Mucosa of rectum (tissue), 2 donors: ENCODE data around the gene AFF4.
"Not testable (repeated sequence)": the region's sequence is repeated elsewhere in the genome, so short reads cannot be mapped to it uniquely, and the experiment has no call there.

Source experiments
- H3K27ac ChIP-seq, 2 donors: one replicate each; pipeline ENCODE4 v1.7.0; 2013; ENCODE audit warnings: inconsistent platforms in 2 of 2, low read depth in 2 of 2, low read length in 2 of 2
- H3K27me3 ChIP-seq, 2 donors: one replicate each; pipeline ENCODE4 v1.7.0; 2013; ENCODE audit warnings: low read length in 2 of 2; ENCODE audit not compliant: control insufficient read depth in 2 of 2, insufficient read depth in 2 of 2
- H3K36me3 ChIP-seq, 2 donors: one replicate each; pipeline ENCODE4 v1.7.0; 2013; ENCODE audit warnings: low read length in 2 of 2; ENCODE audit not compliant: control insufficient read depth in 2 of 2, insufficient read depth in 2 of 2
- H3K4me1 ChIP-seq, 2 donors: one replicate each; pipeline ENCODE4 v1.7.0; 2013; ENCODE audit warnings: low read length in 2 of 2, mild to moderate bottlenecking in 1 of 2; ENCODE audit not compliant: control insufficient read depth in 2 of 2, insufficient read depth in 2 of 2
- H3K4me3 ChIP-seq, 2 donors: one replicate each; pipeline ENCODE4 v1.7.0; 2013; ENCODE audit warnings: low read length in 2 of 2
- H3K9ac ChIP-seq, 2 donors: one replicate each; pipeline ENCODE4 v1.7.0; 2013; ENCODE audit warnings: low read length in 2 of 2, low read depth in 1 of 2, mild to moderate bottlenecking in 1 of 2
- H3K9me3 ChIP-seq, 2 donors: one replicate each; pipeline ENCODE4 v1.7.0; 2013; ENCODE audit warnings: low read length in 2 of 2; ENCODE audit not compliant: control insufficient read depth in 2 of 2
- donor health status: healthy.
- donor health status: Normal muscosa, but diverticular disease.

The AFF4 gene, protein sequence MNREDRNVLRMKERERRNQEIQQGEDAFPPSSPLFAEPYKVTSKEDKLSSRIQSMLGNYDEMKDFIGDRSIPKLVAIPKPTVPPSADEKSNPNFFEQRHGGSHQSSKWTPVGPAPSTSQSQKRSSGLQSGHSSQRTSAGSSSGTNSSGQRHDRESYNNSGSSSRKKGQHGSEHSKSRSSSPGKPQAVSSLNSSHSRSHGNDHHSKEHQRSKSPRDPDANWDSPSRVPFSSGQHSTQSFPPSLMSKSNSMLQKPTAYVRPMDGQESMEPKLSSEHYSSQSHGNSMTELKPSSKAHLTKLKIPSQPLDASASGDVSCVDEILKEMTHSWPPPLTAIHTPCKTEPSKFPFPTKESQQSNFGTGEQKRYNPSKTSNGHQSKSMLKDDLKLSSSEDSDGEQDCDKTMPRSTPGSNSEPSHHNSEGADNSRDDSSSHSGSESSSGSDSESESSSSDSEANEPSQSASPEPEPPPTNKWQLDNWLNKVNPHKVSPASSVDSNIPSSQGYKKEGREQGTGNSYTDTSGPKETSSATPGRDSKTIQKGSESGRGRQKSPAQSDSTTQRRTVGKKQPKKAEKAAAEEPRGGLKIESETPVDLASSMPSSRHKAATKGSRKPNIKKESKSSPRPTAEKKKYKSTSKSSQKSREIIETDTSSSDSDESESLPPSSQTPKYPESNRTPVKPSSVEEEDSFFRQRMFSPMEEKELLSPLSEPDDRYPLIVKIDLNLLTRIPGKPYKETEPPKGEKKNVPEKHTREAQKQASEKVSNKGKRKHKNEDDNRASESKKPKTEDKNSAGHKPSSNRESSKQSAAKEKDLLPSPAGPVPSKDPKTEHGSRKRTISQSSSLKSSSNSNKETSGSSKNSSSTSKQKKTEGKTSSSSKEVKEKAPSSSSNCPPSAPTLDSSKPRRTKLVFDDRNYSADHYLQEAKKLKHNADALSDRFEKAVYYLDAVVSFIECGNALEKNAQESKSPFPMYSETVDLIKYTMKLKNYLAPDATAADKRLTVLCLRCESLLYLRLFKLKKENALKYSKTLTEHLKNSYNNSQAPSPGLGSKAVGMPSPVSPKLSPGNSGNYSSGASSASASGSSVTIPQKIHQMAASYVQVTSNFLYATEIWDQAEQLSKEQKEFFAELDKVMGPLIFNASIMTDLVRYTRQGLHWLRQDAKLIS

DNA sequence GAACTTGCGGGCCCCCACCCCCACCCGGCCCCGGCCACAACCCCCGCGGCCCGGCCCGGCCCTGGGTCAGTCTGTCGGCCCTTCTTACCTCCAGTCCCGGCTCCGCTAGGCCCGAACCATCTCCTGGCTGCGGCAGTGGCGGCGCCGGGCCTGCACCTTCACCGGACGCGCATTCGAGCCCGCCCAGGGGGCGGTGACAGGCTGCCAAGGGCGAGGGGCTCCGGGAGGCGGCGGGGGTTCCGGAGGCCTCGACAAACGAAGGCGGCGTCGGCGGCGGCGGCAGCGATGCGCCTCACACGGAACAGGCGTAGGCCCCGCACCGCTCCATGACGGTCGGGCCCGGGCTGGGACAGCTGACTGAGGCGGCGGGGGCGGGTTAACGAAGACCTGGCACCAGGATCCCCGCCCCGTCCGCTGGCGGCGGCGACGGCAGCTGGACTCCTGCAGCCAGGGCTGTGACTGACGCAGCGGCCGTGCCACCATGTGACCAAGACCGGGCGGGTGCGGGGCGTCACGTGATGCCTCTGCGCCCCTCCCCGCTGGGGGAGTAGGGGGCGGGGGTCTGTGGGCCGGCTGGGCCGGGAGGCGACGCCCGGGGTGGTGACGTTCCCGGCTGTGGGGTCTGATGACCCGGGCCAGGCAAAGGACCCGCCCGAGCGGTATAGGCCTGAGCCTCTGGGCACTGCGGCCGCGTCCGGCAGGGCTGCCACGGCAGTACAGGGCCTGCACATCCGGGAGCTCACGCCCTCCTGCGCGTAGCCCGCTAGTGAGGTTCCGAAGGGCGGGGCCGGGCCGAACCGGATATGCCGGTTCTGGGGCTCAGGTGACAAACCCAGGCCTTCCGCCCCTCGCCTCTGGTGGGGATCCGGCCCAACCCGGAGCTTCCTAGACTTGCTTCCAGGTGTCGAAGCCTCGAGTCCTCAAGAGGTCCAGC is at the start of gene AFF4:
TSS of gene AFF4 (minus strand) at position 464 of the 934 bp plus-strand sequence. CDS start 26,445 bp downstream, outside the sequence.
- Histone ChIP-seq H3K36me3 (peaks cover 0 to 2% of the 10 kb centered on the region in 2 donors), H3K27me3 (no peaks in the 10 kb centered on the region), H3K9ac (peak within 1 kb of the TSS; percentile 98 to 99), H3K4me3 (peak within 1 kb of the TSS; percentile 86 to 95), H3K9me3 (no peaks in the 10 kb centered on the region), H3K4me1 (peaks cover 3 to 9% of the 10 kb centered on the region in 2 donors), H3K27ac (peak within 1 kb of the TSS; percentile 98 to 99)

DNA sequence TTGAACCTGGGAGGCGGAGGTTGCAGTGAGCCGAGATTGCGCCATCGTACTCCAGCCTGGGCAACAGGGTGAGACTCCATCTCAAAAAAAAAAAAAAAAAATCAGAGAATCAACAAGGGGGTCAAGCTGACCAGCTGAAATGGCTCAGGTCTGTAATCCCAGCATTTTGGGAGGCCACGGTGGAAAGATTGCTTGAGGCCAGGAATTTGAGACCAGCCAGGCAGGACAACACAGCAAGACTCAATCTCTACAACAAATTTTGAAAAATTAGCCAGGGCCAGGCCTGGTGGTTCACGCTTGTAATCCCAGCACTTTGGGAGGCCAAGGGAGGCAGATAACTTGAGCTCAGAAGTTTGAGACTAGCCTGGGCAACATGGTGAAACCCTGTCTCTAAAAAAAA is 45.0 kb upstream of the AFF4 start:
- H3K4me3 ChIP-seq, H3K9ac ChIP-seq, H3K4me1 ChIP-seq, H3K27ac ChIP-seq, H3K9me3 ChIP-seq, H3K27me3 ChIP-seq, H3K36me3 ChIP-seq: not testable (repeated sequence)

DNA sequence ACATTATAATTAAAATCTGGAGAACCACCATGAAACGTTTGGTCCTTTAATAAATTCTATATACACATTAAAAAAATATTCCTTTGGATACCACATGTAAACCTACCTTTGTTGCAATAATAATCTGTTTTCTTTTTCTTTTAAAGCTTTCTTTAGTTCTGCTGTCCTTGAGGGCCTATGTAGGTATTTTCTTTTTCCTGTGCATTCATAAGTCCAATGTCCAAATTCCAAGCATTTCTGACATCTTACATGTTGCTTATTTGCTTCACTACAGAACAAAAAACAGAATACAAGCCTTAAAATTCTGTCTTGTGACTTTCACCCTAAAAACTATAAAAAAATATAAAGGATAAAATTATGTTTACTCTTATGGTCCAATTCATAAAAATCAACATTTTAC is 43.2 kb upstream of the AFF4 start:
- Histone ChIP-seq H3K9ac (no peak overlapping the region), H3K27me3 (no peaks in the 10 kb centered on the region), H3K4me1 (no peaks in the 10 kb centered on the region), H3K4me3 (no peak overlapping the region), H3K36me3 (peaks cover 10 to 12% of the 10 kb centered on the region in 2 donors), H3K9me3 (no peaks in the 10 kb centered on the region), H3K27ac (no peak overlapping the region)

DNA sequence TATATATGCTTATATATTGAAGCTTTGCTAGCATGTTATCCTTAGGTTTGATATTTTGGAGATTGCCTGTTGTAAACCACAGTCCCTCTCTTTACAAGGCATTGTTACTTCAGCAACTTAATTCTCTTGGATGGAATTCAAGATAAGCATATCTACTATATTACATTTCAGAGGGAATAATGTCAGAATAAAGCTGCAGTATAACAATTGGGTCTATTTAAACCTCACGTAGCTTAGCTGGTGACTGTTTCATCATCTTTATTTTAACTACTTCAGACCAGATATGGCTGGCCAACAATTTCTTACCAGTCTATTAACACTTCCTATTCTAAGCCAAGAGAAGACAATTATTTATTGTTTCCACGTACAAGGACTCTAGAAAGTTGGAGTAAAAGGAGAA is 35.8 kb upstream of the AFF4 start:
- H3K36me3 ChIP-seq, result peaks cover 6% of the 10 kb centered on the region in 2 donors
- H3K4me3 ChIP-seq, result no peak overlapping the region

DNA sequence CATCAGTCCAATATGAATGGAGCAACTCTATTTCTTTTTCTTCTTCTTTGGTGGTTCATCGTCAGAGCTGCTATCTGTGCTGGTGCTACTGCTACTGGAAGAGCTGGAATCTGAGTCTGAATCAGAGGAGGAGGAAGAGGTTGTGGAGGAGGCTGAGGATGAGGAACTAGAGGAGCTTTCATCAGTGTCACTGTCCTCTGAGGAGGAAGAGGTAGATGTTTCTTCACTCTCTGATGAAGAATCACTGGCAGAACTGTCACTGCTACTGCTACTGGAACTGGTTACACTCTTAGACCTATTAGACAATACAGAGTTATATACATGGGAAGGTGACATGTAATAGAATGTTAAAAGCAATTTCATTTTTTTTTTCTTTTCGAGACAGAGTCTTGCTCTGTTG is 35.1 kb upstream of the AFF4 start:
- Histone ChIP-seq H3K27me3 (no peaks in the 10 kb centered on the region), H3K9me3 (no peaks in the 10 kb centered on the region), H3K36me3 (peaks cover 6% of the 10 kb centered on the region in 2 donors), H3K4me3 (no peak overlapping the region), H3K27ac (no peak overlapping the region), H3K4me1 (no peaks in the 10 kb centered on the region), H3K9ac (no peak overlapping the region)

More for the DNA sequence above, 35.8 kb upstream of the AFF4 start:
- H3K4me1 ChIP-seq, result no peaks in the 10 kb centered on the region
- H3K27ac ChIP-seq, result no peak overlapping the region
- H3K27me3 ChIP-seq, result no peaks in the 10 kb centered on the region
- H3K9me3 ChIP-seq, result no peaks in the 10 kb centered on the region
- no peak overlapping the region for H3K9ac ChIP-seq

DNA sequence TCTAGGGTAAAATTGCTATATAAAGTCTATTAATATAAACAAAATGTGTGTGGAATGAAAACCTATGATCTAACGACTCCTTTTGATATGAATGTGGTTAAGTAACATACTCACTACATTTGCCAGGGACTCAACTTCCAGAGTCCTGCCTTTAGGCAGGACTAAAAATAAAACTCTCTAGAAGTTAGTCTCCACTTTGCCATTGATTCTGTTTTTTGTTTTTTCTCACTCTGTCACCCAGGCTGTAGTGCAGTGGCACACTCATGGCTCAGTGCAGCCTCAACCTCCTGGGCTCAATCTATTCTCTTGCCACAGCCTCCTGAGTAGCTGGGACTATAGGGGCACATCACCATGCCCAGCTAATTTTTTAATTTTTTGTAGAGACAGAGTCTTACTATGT is 32.9 kb upstream of the AFF4 start:
- Histone ChIP-seq H3K36me3 (peaks cover 3 to 4% of the 10 kb centered on the region in 2 donors), H3K27ac (no peak overlapping the region), H3K9me3 (no peaks in the 10 kb centered on the region), H3K9ac (no peak overlapping the region), H3K4me1 (no peaks in the 10 kb centered on the region), H3K4me3 (no peak overlapping the region), H3K27me3 (no peaks in the 10 kb centered on the region)

DNA sequence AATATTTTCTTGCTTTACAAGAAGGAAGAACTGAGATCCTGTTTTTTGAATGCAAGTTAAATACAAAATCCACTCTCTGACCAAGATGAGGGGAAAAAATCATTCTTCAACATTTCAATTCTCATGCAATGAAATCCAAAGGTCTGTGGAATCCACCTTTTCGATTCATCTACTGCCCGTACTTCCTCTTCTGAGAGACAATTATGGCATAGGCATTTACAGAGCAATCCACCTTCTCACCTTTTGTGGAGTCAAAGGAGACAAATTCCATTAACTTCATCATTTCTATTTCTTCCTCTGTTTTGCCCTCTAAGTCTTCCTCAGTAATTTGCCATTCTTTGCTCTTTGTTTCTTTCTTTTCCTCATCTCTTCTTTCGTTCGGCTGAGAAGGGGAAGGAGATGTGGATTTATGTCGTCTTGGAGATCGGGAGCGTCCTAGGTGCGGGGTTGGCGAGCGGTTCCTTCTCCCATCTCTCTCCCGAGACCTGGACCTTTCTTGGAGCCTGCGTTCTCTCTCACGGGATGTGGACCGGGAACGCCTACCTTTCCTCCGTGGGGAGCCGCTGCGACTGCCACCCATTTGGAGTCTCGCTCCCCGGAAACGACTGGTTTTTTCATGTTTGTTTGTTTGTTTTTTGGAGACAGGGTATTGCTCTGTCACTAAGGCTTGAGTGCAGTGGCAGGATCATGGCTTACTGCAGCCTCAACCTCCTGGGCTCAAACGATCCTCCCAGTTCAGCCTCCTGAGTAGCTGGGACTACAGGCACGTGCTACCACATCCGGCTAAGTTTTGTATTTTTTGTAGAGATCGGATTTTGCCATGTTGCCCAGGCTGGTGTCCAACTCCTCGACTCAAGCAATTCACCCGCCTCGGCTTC is 24.3 kb upstream of the AFF4 start:
- Histone ChIP-seq H3K9ac (no peak overlapping the region), H3K27ac (no peak overlapping the region), H3K4me3 (no peak overlapping the region), H3K9me3 (no peaks in the 10 kb centered on the region), H3K36me3 (no peaks in the 10 kb centered on the region), H3K27me3 (no peaks in the 10 kb centered on the region), H3K4me1 (no peaks in the 10 kb centered on the region)

DNA sequence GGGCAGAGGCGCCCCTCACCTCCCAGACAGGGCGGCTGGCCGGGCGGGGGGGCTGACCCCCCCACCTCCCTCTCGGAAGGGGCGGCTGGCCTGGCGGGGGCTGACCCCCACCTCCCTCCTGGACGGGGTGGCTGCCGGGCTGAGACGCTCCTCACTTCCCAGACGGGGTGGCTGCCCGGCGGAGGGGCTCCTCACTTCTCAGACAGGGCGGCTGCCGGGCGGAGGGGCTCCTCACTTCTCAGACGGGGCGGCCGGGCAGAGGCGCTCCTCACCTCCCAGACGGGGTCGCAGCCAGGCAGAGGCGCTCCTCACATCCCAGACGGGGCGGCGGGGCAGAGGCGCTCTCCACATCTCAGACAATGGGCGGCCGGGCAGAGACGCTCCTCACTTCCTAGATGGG is 19.5 kb upstream of the AFF4 start:
- H3K4me1 ChIP-seq, H3K4me3 ChIP-seq, H3K9me3 ChIP-seq, H3K27me3 ChIP-seq, H3K36me3 ChIP-seq, H3K9ac ChIP-seq, H3K27ac ChIP-seq: not testable (repeated sequence)

DNA sequence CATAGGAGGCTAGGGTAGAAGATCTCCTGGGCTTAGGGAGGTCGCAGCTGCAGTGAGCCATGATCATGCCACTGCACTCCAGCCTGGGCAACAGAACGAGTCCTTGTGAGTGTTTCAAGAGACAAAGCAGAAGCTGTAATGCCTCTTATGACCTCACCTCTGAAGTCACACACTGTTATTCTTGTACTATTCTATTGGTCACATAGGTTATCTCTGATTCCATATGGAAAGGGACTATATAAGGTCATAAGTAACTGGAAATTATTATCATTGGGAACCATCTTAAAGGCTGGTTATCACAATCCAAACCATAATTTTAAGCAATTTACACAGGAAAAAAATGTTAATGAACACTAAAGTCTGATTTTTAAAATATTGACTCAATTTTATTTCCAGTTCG is 17.9 kb upstream of the AFF4 start:
- no peaks in the 10 kb centered on the region for H3K4me1 ChIP-seq
- H3K27ac ChIP-seq, result no peak overlapping the region
- H3K9me3 ChIP-seq, result no peaks in the 10 kb centered on the region
- no peaks in the 10 kb centered on the region for H3K27me3 ChIP-seq
- no peak overlapping the region for H3K4me3 ChIP-seq
- H3K36me3 ChIP-seq, result no peaks in the 10 kb centered on the region
- H3K9ac ChIP-seq, result no peak overlapping the region
